Tibial nerve (tissue), 4 donors: Measurements from ENCODE around the gene DIP2C. TPM values are rescaled to one million over a fixed set of nuclear protein-coding genes. Genes with fewer than 3 reads are reported as not detected.

Experiments
- DNase-seq, 2 donors: peaks; one replicate each; pipeline ENCODE4 v3.0.0-alpha.2; 2019; ENCODE audit warnings: low spot score in 2 of 2
- H3K27ac ChIP-seq, 4 donors: fragments of 200-600 bp; sonication (generic) in 3 of 4; one replicate each; pipeline ENCODE4 v1.5.1; 2017 to 2019; ENCODE audit warnings: mild to moderate bottlenecking in 1 of 4
- H3K27me3 ChIP-seq, 2 donors: fragments of 200-600 bp; sonication (generic) in 1 of 2; one replicate each; pipeline versions ENCODE4 v1.5.1 to v1.6.0; 2017 to 2019
- H3K36me3 ChIP-seq, 3 donors: fragments of 200-600 bp; sonication (generic); one replicate each; pipeline ENCODE4 v1.5.1; 2018 to 2019
- H3K4me1 ChIP-seq, 4 donors: fragments of 200-600 bp; sonication (generic) in 3 of 4; one replicate each; pipeline ENCODE4 v1.5.1; 2017 to 2019
- H3K4me3 ChIP-seq, 4 donors: fragments of 200-600 bp; sonication (generic) in 3 of 4; one replicate each; pipeline ENCODE4 v1.5.1; 2017 to 2019; ENCODE audit warnings: mild to moderate bottlenecking in 1 of 4, moderate library complexity in 1 of 4
- H3K9me3 ChIP-seq, 4 donors: fragments of 200-600 bp; sonication (generic) in 3 of 4; one replicate each; pipeline ENCODE4 v1.5.1; 2017 to 2019
- CTCF ChIP-seq, 5 experiments: fragments of 200-600 bp in 3 of 5; fragments of 450-650 bp in 2 of 5; sonication (generic) in 3 of 5; IDR thresholded peaks; one replicate each; pipeline ENCODE4 v1.5.1; 2016 to 2019; ENCODE audit warnings: antibody characterized with exemption in 5 of 5, mild to moderate bottlenecking in 3 of 5, moderate library complexity in 2 of 5
- EP300 ChIP-seq, 2 donors: sonication (generic); formaldehyde crosslinking; IDR thresholded peaks; one replicate each; pipeline ENCODE4 v1.6.1; 2017; ENCODE audit warnings: antibody characterized with exemption in 2 of 2, mild to moderate bottlenecking in 1 of 2
- POLR2A ChIP-seq, 2 donors: fragments of 450-650 bp; IDR thresholded peaks; one replicate each; pipeline ENCODE4 v1.6.1; 2017; ENCODE audit warnings: antibody characterized with exemption in 2 of 2, mild to moderate bottlenecking in 2 of 2, moderate library complexity in 2 of 2
- WGBS, 2 donors: methylation state at CpG; one replicate each; pipeline ENCODE4 v1.1.5; 2018; 5-methylcytosine and 5-hydroxymethylcytosine counted together
- total RNA-seq, 4 donors: library from RNA; depleted of rRNA; stranded (reverse); fragments of >200 nt; gene quantifications; one replicate each; pipeline ENCODE4 v1.1.0, GENCODE V29; 2016

The DIP2C gene
- total RNA-seq, 4 donors from 2014 or later, result 31.4 to 46.5 (median 36.0) TPM

- TF ChIP-seq POLR2A (IDR thresholded peaks at IDR 0.05) (no peak), EP300 (IDR thresholded peaks at IDR 0.05) (no peak), CTCF (IDR thresholded peaks at IDR 0.05) (no peak)
- H3K4me3 ChIP-seq, result no peak overlapping the region
- WGBS, 2 donors, result 86 to 92% methylated on average over 2 of the region's 2 CpGs
- H3K27me3 ChIP-seq, result no peaks in the 10 kb centered on the region
- no peaks in the 10 kb centered on the region for H3K9me3 ChIP-seq
- no peak overlapping the region for H3K27ac ChIP-seq
- H3K4me1 ChIP-seq, result no peaks in the 10 kb centered on the region
- no peak for DNase-seq
- H3K36me3 ChIP-seq, result peaks cover 0 to 29% (median 0%) of the 10 kb centered on the region in 3 donors
Measured at GRCh38 chr10:443459-443858, 246.0 kb downstream of the DIP2C start.

DNA sequence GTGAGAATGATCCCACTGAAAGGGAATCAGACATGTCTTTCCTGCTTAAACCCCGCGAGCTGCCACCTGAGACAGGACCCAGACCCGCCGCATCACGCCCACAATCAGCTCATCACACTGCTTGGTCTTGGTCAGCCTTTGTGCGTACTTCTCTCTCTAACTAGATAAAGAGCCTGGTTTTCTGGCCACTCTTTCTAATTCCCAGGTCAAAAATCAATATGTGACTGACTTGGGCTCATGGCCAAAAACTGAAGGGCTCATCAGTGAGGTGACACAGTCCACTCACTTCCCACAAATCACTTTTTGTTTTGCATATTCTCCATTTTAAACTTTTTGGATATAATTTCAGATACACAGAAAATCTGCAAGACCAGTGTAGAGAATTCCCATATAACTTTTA lies 247.3 kb downstream of the DIP2C start:
- Histone ChIP-seq H3K27ac (no peak overlapping the region), H3K4me3 (no peak overlapping the region), H3K27me3 (no peaks in the 10 kb centered on the region), H3K36me3 (peaks cover 0 to 29% (median 0%) of the 10 kb centered on the region in 3 donors), H3K9me3 (no peaks in the 10 kb centered on the region), H3K4me1 (peaks cover 0 to 8% (median 0%) of the 10 kb centered on the region in 4 donors)
- TF ChIP-seq POLR2A (IDR thresholded peaks at IDR 0.05) (no peak), CTCF (IDR thresholded peaks at IDR 0.05) (no peak), EP300 (IDR thresholded peaks at IDR 0.05) (no peak)
- no peak for DNase-seq
- WGBS, 2 donors, result 94 to 99% methylated on average over 6 of the region's 6 CpGs

DNA sequence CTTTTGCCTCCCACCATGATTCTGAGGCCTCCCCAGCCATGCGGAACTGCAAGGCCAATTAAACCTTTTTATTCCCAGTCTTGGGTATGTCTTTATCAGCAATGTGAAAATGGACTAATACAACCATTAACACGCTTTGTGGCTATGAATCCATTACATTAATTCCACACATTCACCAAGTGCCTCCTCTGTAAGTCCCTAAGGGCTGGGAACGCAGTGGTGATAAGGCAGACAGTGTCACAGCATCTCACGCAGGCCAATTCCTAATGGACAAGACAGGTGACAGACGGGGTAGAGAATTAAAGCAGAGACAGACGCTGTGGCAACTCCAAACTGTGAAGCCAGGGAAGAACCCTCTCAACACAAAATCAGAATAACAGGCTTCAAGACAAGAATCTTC lies 247.8 kb downstream of the DIP2C start:
- no peak for DNase-seq
- WGBS, 2 donors, result 96% methylated on average over 6 of the region's 6 CpGs
- TF ChIP-seq CTCF (IDR thresholded peaks at IDR 0.05), result no peak
- no peak for TF ChIP-seq EP300 (IDR thresholded peaks at IDR 0.05)
- TF ChIP-seq POLR2A (IDR thresholded peaks at IDR 0.05), result no peak
- H3K4me3 ChIP-seq, result no peak overlapping the region
- no peaks in the 10 kb centered on the region for H3K9me3 ChIP-seq
- H3K36me3 ChIP-seq, result peaks cover 0 to 29% (median 0%) of the 10 kb centered on the region in 3 donors
- H3K27ac ChIP-seq, result no peak overlapping the region
- H3K27me3 ChIP-seq, result no peaks in the 10 kb centered on the region
- peaks cover 0 to 10% (median 0%) of the 10 kb centered on the region in 4 donors for H3K4me1 ChIP-seq

DNA sequence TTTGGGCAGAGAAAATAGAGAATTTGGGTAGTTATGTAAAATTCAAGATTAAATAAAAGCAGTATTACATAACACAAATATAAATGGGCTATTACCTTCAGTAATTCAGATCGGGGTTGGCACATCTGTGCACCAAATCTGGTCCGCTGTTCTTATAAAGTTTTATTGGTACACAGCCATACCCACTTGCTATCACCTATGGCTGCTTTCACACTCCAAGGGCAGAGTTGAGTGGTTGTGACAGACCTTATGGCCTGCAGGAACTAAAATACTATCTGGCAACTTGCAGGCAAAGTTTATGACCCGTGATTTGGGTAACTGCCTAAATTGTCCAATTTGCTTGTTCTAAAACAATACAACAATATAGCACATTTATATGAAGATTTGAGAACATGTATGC lies 249.3 kb downstream of the DIP2C start:
- 90 to 92% methylated on average over 3 of the region's 3 CpGs for WGBS, 2 donors
- Histone ChIP-seq H3K4me3 (no peak overlapping the region), H3K27me3 (no peaks in the 10 kb centered on the region), H3K9me3 (no peaks in the 10 kb centered on the region), H3K36me3 (peaks cover 0 to 29% (median 0%) of the 10 kb centered on the region in 3 donors), H3K27ac (no peak overlapping the region), H3K4me1 (peaks cover 0 to 10% (median 0%) of the 10 kb centered on the region in 4 donors)
- no peak for DNase-seq
- no peak for TF ChIP-seq POLR2A (IDR thresholded peaks at IDR 0.05)
- TF ChIP-seq EP300 (IDR thresholded peaks at IDR 0.05), result no peak
- no peak for TF ChIP-seq CTCF (IDR thresholded peaks at IDR 0.05)

- H3K27me3 ChIP-seq, result no peaks in the 10 kb centered on the region
- H3K9me3 ChIP-seq, result no peaks in the 10 kb centered on the region
- no peak overlapping the region for H3K4me3 ChIP-seq
- WGBS, 2 donors, result 34 to 44% methylated on average over 3 of the region's 3 CpGs
- H3K27ac ChIP-seq, result peak overlapping the region in 1 of 4 donors; percentile 21
- no peak for TF ChIP-seq EP300 (IDR thresholded peaks at IDR 0.05)
- no peak for TF ChIP-seq POLR2A (IDR thresholded peaks at IDR 0.05)
- TF ChIP-seq CTCF (IDR thresholded peaks at IDR 0.05), result no peak
- DNase-seq, result no peak
- H3K4me1 ChIP-seq, result peaks cover 0 to 10% (median 0%) of the 10 kb centered on the region in 4 donors
- peaks cover 0 to 29% (median 0%) of the 10 kb centered on the region in 3 donors for H3K36me3 ChIP-seq
Measured at GRCh38 chr10:437698-438490, 251.6 kb downstream of the DIP2C start.
